Activated gamma-delta T cell (primary cell): Measurements from ENCODE around the gene ZNF511.
A peak's percentile ranks its signal among the peaks of the same experiment; 100 is the strongest.
"Not testable (repeated sequence)": the region's sequence is repeated elsewhere in the genome, so short reads cannot be mapped to it uniquely, and the experiment has no call there.

Experiments used
- DNase-seq: peaks from one replicate; lab custom pipeline; 2025; lab: John Stamatoyannopoulos, UW

The ZNF511 gene

DNA sequence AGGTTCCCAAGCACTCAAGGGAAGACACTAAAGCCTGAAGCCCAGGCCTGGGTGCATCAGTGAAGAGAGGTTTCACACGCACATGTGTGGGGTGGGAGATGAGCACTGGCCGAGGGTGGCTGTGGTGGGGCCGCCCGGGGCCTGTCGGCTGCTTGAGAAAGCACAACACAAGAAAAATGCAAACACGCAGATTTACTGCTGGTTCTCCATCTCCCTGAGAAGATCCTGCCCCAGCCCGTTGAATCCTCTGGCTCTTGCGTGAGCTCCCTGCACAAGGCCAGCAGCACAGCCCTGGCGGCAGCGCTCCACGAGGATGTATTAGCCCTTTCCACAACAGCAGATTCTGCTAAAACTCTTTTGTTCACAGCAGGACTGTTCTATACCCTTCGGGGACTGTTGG is 6.2 kb downstream of the ZNF511 start:
- no peak for DNase-seq

DNA sequence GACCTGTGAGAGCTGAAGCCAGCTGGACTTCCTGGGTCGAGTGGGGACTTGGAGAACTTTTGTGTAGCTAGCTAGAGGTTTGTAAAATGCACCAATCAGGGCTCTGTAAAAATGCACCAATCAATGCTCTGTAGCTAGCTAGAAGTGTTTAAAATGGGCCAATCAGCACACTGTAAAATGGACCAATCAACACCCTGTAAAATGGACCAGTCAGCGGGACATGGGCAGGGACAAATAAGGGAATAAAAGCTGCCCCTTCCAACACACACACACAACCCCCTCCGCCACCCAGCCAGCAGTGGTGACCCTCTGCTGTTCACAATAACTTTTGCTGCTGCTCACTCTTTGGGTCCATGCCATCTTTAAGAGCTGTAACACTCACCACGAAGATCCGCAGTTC is 7.1 kb downstream of the ZNF511 start:
- DNase-seq = no peak

DNA sequence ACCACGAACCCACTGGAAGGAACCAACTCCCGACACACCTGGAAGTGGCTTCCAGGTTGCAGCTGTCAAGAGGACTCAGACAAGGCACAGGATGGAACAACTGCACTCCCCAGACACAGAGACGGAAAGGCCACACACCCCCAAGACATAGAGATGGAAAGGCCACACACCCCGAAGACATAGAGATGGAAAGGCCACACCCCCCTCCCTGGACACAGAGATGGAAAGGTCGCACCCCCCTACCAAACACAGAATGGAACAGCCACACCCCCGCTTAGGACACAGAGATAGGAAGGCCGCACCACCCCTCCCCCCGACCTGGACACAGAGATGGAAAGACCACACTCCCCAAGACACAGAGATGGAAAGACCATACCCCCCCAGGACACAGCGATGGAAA is 7.6 kb downstream of the ZNF511 start:
- DNase-seq = no peak

GRCh38 chr10:133316732-133317131 is 8.0 kb downstream of the ZNF511 start:
- no peak for DNase-seq

DNA sequence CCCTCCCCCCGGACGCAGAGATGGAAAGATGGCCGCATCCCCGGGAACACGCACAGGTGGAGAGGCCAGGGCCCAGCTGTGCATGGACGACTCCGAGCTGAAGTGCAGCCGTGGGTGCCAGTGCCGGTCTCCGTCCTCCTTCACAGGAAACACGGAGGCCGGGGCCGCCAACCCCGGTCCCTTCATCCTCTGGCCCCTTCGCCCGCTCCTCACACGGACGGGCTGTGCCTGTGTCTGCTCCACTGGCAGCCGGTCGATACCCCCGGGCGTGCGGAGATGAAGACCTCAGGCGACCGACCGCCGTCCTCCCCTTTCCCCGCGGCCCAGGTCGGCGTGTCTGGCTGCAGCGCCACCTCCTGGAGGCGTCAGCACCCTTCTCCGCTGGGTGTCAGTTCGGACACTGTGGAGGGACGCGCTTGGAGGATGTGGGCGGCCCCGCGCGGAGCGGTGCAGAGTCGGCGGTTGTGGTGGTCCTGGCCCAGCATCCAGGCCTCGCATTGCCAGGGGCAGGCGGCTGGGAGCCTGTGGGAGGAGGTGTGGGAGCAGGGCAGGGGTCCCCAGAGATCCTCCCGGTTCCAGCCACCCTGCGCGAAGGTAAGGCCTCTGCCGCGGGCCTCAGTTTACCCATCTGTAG is 9.9 kb downstream of the ZNF511 start:
- peak; percentile 49 for DNase-seq

GRCh38 chr10:133320852-133321422 is 12.2 kb downstream of the ZNF511 start:
- DNase-seq = not testable (repeated sequence)

DNA sequence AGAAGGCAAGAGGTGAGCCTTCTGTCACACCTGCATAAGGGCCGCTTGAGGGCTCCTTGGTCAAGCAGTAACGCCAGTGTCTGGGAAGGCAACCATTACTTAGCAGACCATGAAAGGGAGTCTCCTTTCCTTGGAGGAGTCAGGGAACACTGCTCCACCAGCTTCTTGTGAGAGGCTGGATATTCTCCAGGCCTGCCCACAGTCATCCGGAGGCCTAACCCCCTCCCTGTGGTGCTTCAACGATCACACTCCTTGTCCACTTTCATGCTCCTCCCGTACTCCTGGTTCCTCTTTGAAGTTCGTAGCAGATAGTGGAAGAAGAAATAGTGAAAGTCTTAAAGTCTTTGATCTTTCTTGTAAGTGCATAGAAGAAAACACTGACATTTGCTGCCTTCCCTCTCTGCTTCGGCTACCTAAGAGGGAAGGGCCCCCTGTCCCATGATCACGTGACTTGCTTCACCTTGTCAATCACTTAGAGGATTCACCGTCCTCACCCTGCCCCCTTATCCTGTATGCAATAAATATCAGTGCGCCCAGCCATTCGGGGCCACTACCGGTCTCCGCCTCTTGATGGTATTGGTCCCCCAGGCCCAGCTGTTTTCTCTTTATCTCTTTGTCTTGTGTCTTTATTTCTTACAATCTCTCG is 13.5 kb downstream of the ZNF511 start:
- not testable (repeated sequence) for DNase-seq

- DNase-seq = no peak
Observed at GRCh38 chr10:133324198-133324792, 15.6 kb downstream of the ZNF511 start.

- DNase-seq = no peak
Observed at GRCh38 chr10:133324857-133325260, 16.1 kb downstream of the ZNF511 start.

DNA sequence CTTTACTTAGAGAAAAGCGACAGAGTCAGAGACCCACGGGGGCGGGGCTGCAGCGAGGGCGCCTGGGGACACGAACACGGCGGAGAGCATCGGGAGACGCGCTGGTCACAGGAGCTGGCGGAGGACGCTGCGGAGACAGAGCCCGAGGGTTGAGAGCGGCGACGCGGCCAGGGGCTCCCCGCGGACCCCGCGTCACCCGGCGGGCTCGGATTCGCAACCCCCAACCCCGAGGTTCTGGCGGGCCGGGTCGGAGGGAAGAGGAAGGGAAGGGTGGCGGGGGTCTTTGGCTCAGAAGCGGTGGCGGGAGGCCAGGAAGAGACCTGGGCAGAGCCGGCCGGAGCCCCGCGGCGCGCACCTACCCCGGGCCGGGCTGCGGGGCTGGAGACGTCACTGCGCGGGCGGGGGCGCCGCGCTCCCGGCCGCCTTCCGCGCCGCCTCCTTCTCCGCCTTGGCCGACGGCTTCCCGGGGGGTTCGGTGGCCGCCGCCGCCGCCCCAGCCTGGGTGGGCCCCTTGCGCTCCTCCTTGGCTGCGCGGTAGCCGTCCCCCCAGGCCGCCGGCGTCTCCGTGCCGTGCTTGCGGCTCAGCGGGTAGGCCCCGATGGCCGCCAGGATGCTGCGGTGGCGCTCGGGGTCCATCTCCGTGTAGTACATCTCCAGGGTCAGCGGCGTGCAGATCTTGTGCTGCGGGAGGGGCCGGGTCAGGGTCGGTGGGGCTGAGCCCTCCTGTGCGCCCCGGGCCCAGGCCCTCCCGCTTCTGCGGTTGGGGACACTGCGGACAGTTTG is 16.9 kb downstream of the ZNF511 start:
- no peak for DNase-seq

DNA sequence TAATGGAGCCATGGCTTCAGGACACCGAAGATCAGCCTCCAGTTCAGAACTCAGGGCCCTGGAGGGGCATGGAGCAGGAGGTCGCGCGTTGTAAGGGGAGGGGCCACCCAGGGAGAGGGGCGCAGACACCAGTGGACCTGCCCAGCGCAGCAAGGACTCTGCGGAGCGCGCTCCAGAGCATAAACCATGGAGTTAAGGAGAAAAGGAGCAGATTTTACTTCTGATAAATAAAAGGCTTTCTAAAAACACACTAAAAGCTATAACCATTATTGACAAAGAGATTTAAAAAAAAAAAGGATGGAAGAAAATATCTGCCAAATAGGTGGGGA is 17.5 kb downstream of the ZNF511 start:
- no peak for DNase-seq

DNA sequence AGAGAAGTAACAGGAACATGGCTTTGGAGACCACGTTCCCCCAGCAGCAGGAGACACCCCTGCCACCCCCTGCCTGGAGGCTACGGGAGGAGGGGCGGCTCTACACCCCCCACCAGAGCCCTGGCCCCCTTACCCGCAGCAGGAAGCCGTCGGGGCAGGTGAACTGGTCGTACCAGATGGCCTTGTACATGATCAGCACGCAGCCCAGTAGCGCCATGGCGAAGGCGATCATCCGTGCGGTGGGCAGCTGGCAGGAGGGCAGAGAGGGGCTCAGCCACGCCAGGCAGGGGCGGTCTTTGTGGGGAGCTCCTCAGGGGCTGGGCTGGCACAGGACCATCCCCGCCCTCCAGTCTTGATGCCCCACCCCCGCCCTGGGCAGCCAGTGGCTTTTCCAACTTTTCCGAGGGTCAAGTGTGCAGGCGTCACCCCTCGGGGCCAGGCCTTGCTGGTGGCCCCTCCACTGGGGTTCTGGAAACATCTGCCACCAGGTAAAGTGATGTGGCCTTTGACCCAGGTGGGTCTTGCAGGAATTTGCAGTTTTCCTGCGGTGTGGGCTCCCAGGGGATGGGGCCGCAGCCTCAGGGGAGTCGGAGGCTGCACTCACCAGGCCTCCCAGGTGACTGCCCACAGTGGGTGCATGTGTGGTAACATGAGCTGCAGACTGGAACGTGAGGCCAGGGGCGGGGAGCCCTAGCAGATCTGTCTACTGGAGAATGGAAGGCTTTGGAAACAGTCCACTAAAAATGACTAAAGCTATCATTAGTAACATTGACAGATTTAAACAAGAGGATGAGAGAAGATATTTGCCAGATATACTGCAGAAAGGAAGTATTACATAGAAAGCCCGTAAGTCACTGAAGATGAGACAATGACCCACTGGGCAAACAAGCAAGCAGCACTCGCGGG is 18.3 kb downstream of the ZNF511 start:
- no peak for DNase-seq

- no peak for DNase-seq
Observed at GRCh38 chr10:133327651-133328357, 19.1 kb downstream of the ZNF511 start.

GRCh38 chr10:133328358-133329343 is 19.9 kb downstream of the ZNF511 start:
- no peak for DNase-seq

GRCh38 chr10:133329491-133330202 is 20.9 kb downstream of the ZNF511 start:
- DNase-seq = peak; percentile 49

DNA sequence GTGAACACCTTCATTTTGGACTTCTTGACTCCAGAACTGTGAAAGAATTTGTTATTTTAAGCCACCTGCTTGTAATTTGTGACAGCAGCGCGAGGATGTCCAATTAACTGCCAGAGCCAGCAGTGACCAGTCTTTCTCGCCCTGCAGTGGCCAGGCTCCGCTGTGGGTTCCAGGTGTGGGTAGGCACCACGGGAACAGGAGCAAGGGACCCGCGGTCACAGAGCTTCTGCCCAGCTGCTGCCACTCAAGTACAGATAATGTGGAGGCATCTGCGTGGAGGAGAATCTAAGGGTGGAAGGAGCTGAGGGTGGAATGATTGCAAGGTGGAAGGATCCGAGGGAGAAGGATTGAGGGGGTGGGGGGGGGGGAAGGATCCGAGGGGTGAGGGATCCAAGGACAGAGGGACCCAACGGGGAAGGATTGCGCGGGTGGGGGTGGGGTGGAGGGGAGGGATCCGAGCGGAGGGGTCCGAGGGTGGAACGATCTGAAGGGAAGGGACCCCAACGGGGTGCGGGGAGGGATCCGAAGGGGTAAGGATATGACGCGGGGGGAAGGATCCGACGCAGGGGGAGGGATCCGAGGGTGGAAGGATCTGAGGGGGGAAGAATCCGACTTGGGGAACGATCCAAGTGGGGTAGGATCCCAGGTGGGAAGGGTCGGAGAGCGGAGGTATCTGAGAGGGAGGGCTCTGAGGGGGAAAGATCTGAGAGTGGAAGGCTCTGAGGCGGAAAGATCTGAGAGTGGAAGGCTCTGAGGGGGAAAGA is 24.4 kb downstream of the ZNF511 start:
- no peak for DNase-seq

GRCh38 chr10:133334503-133335245 is 26.0 kb downstream of the ZNF511 start:
- DNase-seq = no peak
